ENCODE results near the gene SLC4A8.

- TF ChIP-seq CTCF (IDR thresholded peaks at IDR 0.05) (no peak), POLR2A (IDR thresholded peaks at IDR 0.05) (no peak)
Observed at GRCh38 chr12:51488281-51488680, 63.6 kb downstream of the SLC4A8 start.

All from adrenal gland (tissue), 5 donors.